Skeletal muscle tissue (tissue), 4 donors: ENCODE measurements around the gene NT5C. TPM values are rescaled to one million over a fixed set of nuclear protein-coding genes. Genes with fewer than 3 reads are reported as not detected.
A peak's percentile ranks its signal among the peaks of the same experiment; 100 is the strongest.
"Not testable (repeated sequence)": the region's sequence is repeated elsewhere in the genome, so short reads cannot be mapped to it uniquely, and the experiment has no call there.

ENCODE experiments used
- H3K27ac ChIP-seq: one replicate; pipeline ENCODE4 v1.7.0; 2013; ENCODE audit warnings: mild to moderate bottlenecking, low read depth, low read length, inconsistent platforms
- H3K27me3 ChIP-seq, 3 donors: one replicate each; pipeline ENCODE4 v1.7.0; 2013; ENCODE audit warnings: low read length in 3 of 3; ENCODE audit not compliant: control insufficient read depth in 3 of 3, insufficient read depth in 3 of 3
- H3K36me3 ChIP-seq, 3 donors: one replicate each; pipeline ENCODE4 v1.7.0; 2013; ENCODE audit warnings: low read length in 3 of 3; ENCODE audit not compliant: control insufficient read depth in 3 of 3, insufficient read depth in 3 of 3
- H3K4me1 ChIP-seq, 3 donors: one replicate each; pipeline ENCODE4 v1.7.0; 2013; ENCODE audit warnings: low read length in 3 of 3, mild to moderate bottlenecking in 3 of 3; ENCODE audit not compliant: control insufficient read depth in 3 of 3, insufficient read depth in 3 of 3
- H3K4me3 ChIP-seq, 3 donors: one replicate each; pipeline ENCODE4 v1.7.0; 2013; ENCODE audit warnings: low read length in 3 of 3
- H3K9ac ChIP-seq, 3 donors: one replicate each; pipeline ENCODE4 v1.7.0; 2013; ENCODE audit warnings: low read length in 3 of 3, mild to moderate bottlenecking in 3 of 3, moderate library complexity in 2 of 3, low read depth in 1 of 3
- H3K9me3 ChIP-seq, 3 donors: one replicate each; pipeline ENCODE4 v1.7.0; 2013; ENCODE audit warnings: low read length in 3 of 3; ENCODE audit not compliant: control insufficient read depth in 3 of 3
- total RNA-seq: library from RNA; depleted of rRNA; stranded (reverse); fragments of >200 nt; gene quantifications from one replicate; pipeline ENCODE4 v1.2.3, GENCODE V29; 2014
- donor health status: Osteomylitis.

The NT5C gene
- total RNA-seq, 1 donor from 2014 or later, result 32.9 TPM

DNA sequence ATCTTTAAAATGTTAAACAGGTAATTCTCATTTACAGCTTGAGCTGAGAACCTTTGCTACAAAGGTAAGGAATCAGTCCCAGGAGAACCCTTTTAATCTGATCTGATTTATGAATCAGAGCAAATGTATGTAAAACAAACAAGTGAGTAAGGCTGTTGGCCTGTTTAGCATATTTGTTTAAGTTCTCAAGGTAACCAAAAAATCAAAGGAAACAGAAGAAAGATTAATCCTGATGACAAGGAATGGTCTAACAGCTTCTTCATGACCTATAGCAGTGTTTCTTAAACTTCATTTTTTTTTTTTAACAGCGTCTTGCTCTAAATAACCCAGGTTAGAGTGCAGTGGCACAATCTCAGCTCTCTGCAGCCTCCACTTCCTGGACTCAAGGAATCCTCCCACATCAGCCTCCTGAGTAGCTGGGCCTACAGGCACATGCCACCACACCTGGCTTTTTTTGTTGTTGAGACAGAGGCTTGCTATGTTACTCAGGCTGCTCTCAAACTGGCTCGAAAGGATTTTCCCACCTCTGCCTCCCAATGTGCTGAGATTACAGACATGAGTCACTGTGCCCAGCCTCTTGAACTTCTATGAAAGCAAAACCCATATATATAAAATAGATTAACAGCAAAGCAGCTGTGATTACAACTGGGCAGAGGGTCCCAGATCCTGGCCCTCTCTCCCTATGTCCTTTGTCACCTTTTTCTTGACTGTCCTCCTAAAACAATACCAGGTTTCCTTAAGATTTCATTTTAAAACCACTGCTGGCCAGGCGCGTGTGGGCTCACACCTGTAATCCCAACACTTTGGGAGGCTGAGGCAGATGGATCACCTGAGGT lies 27.9 kb upstream of the NT5C start:
- Histone ChIP-seq H3K27ac (peak overlapping the region; percentile 52), H3K4me1 (peaks cover 5 to 11% (median 10%) of the 10 kb centered on the region in 3 donors), H3K4me3 (no peak overlapping the region), H3K27me3 (no peaks in the 10 kb centered on the region), H3K9ac (no peak overlapping the region), H3K36me3 (peaks cover 0 to 5% (median 0%) of the 10 kb centered on the region in 3 donors), H3K9me3 (no peaks in the 10 kb centered on the region)

DNA sequence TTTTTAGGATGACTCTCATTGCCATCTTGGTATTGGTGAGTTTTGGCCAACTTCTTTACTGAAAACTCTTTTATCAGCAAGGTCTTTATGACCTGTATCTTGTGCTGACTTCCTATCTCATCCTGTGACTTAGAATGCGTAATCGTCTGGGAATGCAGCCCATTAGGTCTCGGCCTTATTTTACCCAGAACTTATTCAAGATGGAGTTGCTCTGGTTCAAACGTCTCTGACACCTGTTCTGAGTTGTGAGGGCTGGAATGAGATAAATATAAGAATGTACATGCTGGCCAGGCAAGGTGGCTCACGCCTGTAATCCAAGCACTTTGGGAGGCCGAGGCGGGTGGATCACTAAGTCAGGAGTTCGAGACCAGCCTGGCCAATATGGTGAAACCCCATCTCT lies 26.9 kb upstream of the NT5C start:
- not testable (repeated sequence) for H3K36me3 ChIP-seq, H3K9me3 ChIP-seq, H3K27me3 ChIP-seq, H3K4me3 ChIP-seq, H3K27ac ChIP-seq, H3K9ac ChIP-seq
- H3K4me1 ChIP-seq, result peaks cover 9 to 16% (median 13%) of the 10 kb centered on the region in 3 donors

GRCh38 chr17:75155191-75155601 lies 23.7 kb upstream of the NT5C start:
- Histone ChIP-seq H3K9me3 (no peaks in the 10 kb centered on the region), H3K36me3 (no peaks in the 10 kb centered on the region), H3K27me3 (no peaks in the 10 kb centered on the region), H3K9ac (peak overlapping the region; percentile 62 to 82 (median 63)), H3K4me1 (peaks cover 16 to 29% (median 23%) of the 10 kb centered on the region in 3 donors), H3K27ac (peak overlapping the region; percentile 92), H3K4me3 (peak overlapping the region in 2 of 3 donors; percentile 75 to 76)

DNA sequence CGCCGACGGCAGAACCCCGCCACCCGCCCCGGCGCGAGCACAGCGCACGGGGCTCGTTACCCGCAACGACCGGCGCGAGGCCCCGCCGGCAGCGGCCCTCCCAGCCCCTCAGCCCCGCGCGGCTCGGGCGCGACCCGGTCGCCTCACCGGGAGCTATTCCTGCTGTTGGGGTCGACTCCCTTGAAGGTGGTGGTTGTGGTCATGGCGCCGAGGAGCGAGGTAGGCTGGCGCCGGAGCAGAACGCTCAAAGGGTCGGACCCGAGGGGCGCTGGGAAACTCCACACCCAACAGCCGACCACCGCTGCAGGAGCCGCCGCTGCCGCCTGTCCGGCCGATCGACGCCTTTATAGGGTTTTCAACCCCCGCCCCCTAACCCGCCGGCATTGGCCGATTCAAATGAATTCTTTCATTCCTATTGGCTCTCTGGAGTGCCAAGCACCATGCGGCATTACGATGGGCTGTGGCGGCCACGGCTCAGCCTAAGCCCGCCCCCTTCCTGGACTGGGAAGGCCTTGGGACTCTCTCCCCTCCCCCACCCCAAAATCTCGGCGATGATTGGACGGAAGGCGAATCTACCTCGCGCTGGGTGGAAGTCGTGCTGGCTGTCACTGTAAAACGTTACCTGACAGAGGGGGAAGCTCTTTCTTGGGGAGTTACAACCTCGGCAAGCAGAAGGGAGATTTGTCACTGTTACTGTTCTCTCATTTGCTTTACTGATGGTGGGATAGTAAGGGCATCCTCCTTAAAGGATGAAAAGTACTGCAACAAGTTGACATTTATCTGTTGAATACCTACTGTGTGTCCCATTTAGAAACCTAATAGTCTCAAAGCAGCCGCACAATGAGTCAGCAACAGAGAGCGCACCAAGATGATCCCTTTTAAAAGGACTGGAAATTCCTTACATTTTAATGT lies 22.9 kb upstream of the NT5C start, which contains the start of gene JPT1:
Gene JPT1, minus strand, starts transcription at position 318 of the 912 bp plus-strand sequence. Its CDS starts 115 bp downstream, at position 203.
- H3K27me3 ChIP-seq, result no peaks in the 10 kb centered on the region
- no peaks in the 10 kb centered on the region for H3K36me3 ChIP-seq
- peaks cover 16 to 29% (median 23%) of the 10 kb centered on the region in 3 donors for H3K4me1 ChIP-seq
- peak within 1 kb of the TSS; percentile 92 for H3K27ac ChIP-seq
- peak within 1 kb of the TSS; percentile 79 to 93 (median 86) for H3K4me3 ChIP-seq
- H3K9me3 ChIP-seq, result no peaks in the 10 kb centered on the region
- H3K9ac ChIP-seq, result peak within 1 kb of the TSS; percentile 82 to 87 (median 82)

DNA sequence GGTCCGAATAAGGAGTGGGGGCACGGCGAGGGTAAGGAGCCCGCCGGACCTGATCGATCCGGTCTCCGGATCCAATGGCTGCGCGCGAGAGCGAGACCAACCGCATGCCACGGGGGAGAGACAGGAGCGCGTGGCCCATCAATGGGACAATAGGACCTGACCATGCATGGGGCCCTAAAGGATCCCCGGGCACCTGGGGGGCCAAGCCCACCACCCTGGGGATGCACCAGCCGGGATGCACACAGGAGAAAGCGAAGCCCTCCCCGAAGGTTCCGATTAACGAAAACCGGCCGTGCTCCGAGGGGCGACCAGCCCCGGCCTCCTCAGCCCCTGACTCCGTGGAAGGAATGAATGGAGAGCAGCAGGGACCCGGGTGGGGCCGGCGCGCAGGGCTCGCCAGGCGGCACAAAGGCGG lies 22.2 kb upstream of the NT5C start:
- H3K4me3 ChIP-seq, result peak overlapping the region; percentile 79 to 93 (median 86)
- H3K4me1 ChIP-seq, result peaks cover 16 to 29% (median 23%) of the 10 kb centered on the region in 3 donors
- no peak overlapping the region for H3K27ac ChIP-seq
- peak overlapping the region; percentile 82 to 87 (median 82) for H3K9ac ChIP-seq
- no peaks in the 10 kb centered on the region for H3K36me3 ChIP-seq
- no peaks in the 10 kb centered on the region for H3K27me3 ChIP-seq
- no peaks in the 10 kb centered on the region for H3K9me3 ChIP-seq

GRCh38 chr17:75152922-75153779 lies 21.6 kb upstream of the NT5C start:
- H3K36me3 ChIP-seq, result peaks cover 0 to 4% (median 0%) of the 10 kb centered on the region in 3 donors
- H3K9me3 ChIP-seq, result no peaks in the 10 kb centered on the region
- H3K27me3 ChIP-seq, result no peaks in the 10 kb centered on the region
- H3K4me3 ChIP-seq, result peak overlapping the region; percentile 79 to 93 (median 86)
- no peak overlapping the region for H3K27ac ChIP-seq
- H3K4me1 ChIP-seq, result peaks cover 16 to 29% (median 23%) of the 10 kb centered on the region in 3 donors
- peak overlapping the region; percentile 82 to 87 (median 82) for H3K9ac ChIP-seq

GRCh38 chr17:75152523-75152921 lies 21.0 kb upstream of the NT5C start:
- Histone ChIP-seq H3K27me3 (no peaks in the 10 kb centered on the region), H3K4me1 (peaks cover 16 to 29% (median 23%) of the 10 kb centered on the region in 3 donors), H3K9me3 (no peaks in the 10 kb centered on the region), H3K36me3 (peaks cover 0 to 5% (median 0%) of the 10 kb centered on the region in 3 donors), H3K27ac (no peak overlapping the region), H3K9ac (peak overlapping the region in 1 of 3 donors; percentile 82), H3K4me3 (peak overlapping the region in 2 of 3 donors; percentile 79 to 93)

- Histone ChIP-seq H3K27ac (no peak overlapping the region), H3K9ac (peak overlapping the region in 1 of 3 donors; percentile 12), H3K4me1 (peaks cover 16 to 29% (median 23%) of the 10 kb centered on the region in 3 donors), H3K36me3 (peaks cover 3 to 11% (median 5%) of the 10 kb centered on the region in 3 donors), H3K4me3 (no peak overlapping the region), H3K27me3 (no peaks in the 10 kb centered on the region), H3K9me3 (no peaks in the 10 kb centered on the region)
These were observed 20.4 kb upstream of the NT5C start for GRCh38 chr17:75151930-75152329.
